GM18867 (cell line): ENCODE data around the gene USP17L29.
"Not testable (repeated sequence)": the region's sequence is repeated elsewhere in the genome, so short reads cannot be mapped to it uniquely, and the experiment has no call there.

Experiments used
- ATAC-seq: cut with Tn5 transposase; IDR thresholded peaks from one replicate; pipeline ENCODE4 v1.9.1; 2021; ENCODE audit warnings: mild to moderate bottlenecking, moderate library complexity; ENCODE audit not compliant: unreplicated experiment

Gene USP17L29, protein sequence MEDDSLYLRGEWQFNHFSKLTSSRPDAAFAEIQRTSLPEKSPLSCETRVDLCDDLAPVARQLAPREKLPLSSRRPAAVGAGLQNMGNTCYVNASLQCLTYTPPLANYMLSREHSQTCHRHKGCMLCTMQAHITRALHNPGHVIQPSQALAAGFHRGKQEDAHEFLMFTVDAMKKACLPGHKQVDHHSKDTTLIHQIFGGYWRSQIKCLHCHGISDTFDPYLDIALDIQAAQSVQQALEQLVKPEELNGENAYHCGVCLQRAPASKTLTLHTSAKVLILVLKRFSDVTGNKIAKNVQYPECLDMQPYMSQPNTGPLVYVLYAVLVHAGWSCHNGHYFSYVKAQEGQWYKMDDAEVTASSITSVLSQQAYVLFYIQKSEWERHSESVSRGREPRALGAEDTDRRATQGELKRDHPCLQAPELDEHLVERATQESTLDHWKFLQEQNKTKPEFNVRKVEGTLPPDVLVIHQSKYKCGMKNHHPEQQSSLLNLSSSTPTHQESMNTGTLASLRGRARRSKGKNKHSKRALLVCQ

DNA sequence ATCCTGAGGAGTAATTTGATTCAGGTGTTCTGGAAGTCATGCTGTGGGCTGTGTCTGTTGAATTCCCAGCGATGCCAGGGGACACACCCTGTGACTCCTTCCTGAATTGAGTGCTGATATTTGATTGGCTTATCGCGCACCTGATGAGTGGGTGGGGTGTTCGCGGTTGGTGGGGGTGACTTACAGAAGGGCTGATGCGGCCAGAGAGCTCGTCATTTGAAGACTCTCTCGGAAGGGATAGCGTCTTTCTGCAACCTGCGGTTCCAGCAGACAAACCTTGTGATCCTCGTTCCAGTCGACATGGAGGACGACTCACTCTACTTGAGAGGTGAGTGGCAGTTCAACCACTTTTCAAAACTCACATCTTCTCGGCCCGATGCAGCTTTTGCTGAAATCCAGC is at the start of gene USP17L29:
TSS of gene USP17L29 (plus strand) at position 301 of the 400 bp plus-strand sequence. CDS start at position 301, 0 bp downstream.
- ATAC-seq: not testable (repeated sequence)

DNA sequence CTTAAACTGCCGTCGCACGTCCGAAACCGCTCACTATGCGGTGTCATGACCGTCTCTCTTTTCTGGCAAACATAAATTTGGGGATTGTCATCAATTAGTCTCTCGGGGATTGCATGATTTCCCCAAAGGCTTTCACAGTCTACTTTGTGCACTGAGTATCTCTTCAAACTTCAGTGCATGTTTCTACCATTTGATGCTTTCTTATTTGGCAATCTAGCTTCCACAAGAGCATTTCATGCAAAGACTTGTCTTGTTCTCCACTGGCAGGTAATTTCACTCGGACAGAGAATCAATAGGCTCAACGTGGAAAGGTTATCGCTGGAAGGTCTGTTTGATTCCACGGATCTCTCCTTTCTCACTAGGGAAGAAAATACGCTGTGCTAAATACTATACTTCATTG is 29.2 kb upstream of the USP17L29 start:
- ATAC-seq: not testable (repeated sequence)

DNA sequence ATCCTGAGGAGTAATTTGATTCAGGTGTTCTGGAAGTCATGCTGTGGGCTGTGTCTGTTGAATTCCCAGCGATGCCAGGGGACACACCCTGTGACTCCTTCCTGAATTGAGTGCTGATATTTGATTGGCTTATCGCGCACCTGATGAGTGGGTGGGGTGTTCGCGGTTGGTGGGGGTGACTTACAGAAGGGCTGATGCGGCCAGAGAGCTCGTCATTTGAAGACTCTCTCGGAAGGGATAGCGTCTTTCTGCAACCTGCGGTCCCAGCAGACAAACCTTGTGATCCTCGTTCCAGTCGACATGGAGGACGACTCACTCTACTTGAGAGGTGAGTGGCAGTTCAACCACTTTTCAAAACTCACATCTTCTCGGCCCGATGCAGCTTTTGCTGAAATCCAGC is 28.6 kb upstream of the USP17L29 start, which contains the start of gene USP17L24:
TSS of gene USP17L24 (plus strand) at position 301 of the 400 bp plus-strand sequence. CDS start at position 301, 0 bp downstream.
- ATAC-seq: not testable (repeated sequence)

DNA sequence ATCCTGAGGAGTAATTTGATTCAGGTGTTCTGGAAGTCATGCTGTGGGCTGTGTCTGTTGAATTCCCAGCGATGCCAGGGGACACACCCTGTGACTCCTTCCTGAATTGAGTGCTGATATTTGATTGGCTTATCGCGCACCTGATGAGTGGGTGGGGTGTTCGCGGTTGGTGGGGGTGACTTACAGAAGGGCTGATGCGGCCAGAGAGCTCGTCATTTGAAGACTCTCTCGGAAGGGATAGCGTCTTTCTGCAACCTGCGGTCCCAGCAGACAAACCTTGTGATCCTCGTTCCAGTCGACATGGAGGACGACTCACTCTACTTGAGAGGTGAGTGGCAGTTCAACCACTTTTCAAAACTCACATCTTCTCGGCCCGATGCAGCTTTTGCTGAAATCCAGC is 23.8 kb upstream of the USP17L29 start, which contains the start of gene USP17L25:
TSS of gene USP17L25 (plus strand) at position 301 of the 400 bp plus-strand sequence. CDS start at position 301, 0 bp downstream.
- ATAC-seq: not testable (repeated sequence)

DNA sequence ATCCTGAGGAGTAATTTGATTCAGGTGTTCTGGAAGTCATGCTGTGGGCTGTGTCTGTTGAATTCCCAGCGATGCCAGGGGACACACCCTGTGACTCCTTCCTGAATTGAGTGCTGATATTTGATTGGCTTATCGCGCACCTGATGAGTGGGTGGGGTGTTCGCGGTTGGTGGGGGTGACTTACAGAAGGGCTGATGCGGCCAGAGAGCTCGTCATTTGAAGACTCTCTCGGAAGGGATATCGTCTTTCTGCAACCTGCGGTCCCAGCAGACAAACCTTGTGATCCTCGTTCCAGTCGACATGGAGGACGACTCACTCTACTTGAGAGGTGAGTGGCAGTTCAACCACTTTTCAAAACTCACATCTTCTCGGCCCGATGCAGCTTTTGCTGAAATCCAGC is 19.1 kb upstream of the USP17L29 start, which contains the start of gene USP17L26:
TSS of gene USP17L26 (plus strand) at position 301 of the 400 bp plus-strand sequence. CDS start at position 301, 0 bp downstream.
- ATAC-seq: not testable (repeated sequence)

DNA sequence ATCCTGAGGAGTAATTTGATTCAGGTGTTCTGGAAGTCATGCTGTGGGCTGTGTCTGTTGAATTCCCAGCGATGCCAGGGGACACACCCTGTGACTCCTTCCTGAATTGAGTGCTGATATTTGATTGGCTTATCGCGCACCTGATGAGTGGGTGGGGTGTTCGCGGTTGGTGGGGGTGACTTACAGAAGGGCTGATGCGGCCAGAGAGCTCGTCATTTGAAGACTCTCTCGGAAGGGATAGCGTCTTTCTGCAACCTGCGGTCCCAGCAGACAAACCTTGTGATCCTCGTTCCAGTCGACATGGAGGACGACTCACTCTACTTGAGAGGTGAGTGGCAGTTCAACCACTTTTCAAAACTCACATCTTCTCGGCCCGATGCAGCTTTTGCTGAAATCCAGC is 14.3 kb upstream of the USP17L29 start, which contains the start of gene USP17L5:
TSS of gene USP17L5 (plus strand) at position 301 of the 400 bp plus-strand sequence. CDS start at position 301, 0 bp downstream.
- not testable (repeated sequence) for ATAC-seq

DNA sequence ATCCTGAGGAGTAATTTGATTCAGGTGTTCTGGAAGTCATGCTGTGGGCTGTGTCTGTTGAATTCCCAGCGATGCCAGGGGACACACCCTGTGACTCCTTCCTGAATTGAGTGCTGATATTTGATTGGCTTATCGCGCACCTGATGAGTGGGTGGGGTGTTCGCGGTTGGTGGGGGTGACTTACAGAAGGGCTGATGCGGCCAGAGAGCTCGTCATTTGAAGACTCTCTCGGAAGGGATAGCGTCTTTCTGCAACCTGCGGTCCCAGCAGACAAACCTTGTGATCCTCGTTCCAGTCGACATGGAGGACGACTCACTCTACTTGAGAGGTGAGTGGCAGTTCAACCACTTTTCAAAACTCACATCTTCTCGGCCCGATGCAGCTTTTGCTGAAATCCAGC is 9.6 kb upstream of the USP17L29 start, which contains the start of gene USP17L27:
TSS of gene USP17L27 (plus strand) at position 301 of the 400 bp plus-strand sequence. CDS start at position 301, 0 bp downstream.
- not testable (repeated sequence) for ATAC-seq

DNA sequence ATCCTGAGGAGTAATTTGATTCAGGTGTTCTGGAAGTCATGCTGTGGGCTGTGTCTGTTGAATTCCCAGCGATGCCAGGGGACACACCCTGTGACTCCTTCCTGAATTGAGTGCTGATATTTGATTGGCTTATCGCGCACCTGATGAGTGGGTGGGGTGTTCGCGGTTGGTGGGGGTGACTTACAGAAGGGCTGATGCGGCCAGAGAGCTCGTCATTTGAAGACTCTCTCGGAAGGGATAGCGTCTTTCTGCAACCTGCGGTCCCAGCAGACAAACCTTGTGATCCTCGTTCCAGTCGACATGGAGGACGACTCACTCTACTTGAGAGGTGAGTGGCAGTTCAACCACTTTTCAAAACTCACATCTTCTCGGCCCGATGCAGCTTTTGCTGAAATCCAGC is 4.8 kb upstream of the USP17L29 start, which contains the start of gene USP17L28:
TSS of gene USP17L28 (plus strand) at position 301 of the 400 bp plus-strand sequence. CDS start at position 301, 0 bp downstream.
- ATAC-seq: not testable (repeated sequence)

DNA sequence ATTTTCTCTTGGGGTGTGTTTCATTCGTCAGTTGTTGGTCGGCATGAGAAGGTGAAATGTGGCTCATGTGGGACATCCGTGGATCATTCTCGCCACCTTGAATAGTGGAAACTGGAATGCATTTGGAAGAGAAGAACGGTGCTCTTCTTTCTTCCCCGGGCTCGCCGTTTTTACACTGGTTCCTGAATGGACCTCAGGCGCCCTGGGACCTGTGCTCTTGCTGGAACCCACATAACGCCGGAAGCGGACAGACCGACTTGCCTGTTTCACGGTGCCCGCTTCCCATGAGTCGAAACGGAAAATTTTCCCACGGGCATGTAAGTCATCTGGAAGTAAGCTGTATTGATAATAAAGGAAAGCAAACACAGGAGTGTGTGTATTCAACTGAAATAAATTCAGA is 2.6 kb upstream of the USP17L29 start:
- not testable (repeated sequence) for ATAC-seq

DNA sequence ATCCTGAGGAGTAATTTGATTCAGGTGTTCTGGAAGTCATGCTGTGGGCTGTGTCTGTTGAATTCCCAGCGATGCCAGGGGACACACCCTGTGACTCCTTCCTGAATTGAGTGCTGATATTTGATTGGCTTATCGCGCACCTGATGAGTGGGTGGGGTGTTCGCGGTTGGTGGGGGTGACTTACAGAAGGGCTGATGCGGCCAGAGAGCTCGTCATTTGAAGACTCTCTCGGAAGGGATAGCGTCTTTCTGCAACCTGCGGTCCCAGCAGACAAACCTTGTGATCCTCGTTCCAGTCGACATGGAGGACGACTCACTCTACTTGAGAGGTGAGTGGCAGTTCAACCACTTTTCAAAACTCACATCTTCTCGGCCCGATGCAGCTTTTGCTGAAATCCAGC is 9.4 kb downstream of the USP17L29 start, which contains the start of gene USP17L30:
TSS of gene USP17L30 (plus strand) at position 301 of the 400 bp plus-strand sequence. CDS start at position 301, 0 bp downstream.
- ATAC-seq: not testable (repeated sequence)

DNA sequence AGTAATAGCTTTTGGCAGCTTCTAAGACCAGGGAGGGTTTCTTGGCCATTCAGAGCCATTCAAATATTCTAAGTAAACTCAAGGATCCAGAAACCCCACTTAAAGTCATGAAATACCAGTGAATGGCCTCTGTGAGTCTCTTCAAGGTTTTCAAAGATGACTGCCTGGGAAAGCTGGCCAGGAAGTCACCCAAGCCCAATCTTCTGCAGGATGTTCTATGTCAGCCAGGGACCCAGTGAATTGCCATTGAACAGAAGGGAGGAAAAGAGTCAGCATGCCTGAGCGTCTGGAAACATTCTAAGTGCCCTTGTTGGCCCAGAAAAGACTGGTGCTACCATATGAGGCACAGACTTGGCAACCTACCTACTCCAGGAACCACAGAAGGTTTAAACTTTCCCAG is 26.4 kb downstream of the USP17L29 start:
- not testable (repeated sequence) for ATAC-seq

DNA sequence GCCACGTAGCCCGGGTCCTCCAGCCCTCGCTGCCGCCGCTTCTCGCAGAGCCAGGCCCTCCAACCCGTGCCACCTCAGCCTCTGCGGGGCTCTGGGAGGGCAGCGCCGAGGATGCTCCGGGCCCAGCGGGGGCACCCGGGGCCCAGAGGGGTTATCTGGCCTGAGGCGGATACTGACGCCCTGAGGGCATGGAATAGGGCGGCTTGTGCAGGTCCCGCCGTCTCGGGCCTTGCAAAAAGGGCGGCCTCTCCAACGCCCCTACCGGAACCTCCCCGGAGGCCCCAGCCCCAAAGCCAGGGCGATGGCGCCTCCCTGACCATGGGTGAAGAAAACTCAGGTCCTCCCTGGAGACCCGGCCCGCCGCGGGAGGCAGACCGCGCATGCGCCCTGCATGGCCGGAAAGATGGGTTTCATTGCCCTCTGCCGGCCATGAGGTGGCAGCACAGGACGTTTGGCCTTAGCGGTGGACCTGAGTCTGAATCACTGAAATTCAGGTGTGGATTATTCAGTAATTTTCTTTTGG is 27.6 kb downstream of the USP17L29 start:
- not testable (repeated sequence) for ATAC-seq

DNA sequence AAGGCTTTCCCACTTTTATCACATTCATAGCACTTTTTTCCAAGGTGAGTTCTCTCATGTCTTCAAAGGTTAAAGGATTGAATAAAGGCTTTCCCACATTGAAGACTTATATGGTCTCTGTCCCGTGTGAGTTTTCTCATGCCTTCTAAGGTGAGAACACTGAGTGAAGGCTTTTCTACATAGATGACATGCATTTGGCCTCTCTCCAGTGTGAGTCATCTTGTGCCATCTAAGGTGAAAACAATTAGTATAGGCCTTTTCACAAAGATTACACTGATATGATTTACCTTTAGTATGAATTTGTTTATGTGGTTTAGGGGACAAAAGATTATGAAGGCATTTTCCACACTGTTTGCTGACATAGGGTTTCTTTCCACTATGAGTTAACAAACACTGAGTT is 30.7 kb downstream of the USP17L29 start:
- no peak for ATAC-seq

DNA sequence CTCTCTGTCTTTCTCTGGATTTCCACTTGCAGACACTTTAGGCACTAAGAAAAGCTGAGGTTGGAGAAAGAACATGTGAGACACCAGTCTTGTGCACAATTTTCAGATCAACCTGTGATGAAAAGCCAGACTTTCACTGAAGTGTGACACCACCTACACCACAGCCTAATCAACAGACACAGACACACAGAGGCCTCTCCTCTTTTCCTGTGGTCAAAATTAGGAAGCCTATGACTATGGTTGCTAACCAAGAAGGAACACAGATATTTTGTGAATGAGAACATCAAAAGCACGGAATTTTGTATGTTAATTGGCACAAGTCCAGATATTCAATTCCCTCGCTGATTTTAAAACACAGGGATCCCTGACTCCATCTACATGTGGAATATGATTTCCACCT is 35.6 kb downstream of the USP17L29 start:
- not testable (repeated sequence) for ATAC-seq
